ENCODE measurements around the gene ANKRD40CL. TPM values are rescaled to one million over a fixed set of nuclear protein-coding genes. Genes with fewer than 3 reads are reported as not detected.

Gene ANKRD40CL
- total RNA-seq, 3 donors from 2014 or later (not counting 1 experiment from before 2014, with no cell fraction given): not detected

- H3K4me1 Mint-ChIP-seq: peaks cover 0 to 13% of the 10 kb centered on the region in 2 donors
- no peaks in the 10 kb centered on the region for H3K9me3 ChIP-seq (ENCODE audit: control insufficient read depth, insufficient read depth, low read length)
- no peak for DNase-seq
- peak in 2 of 3 donors; percentile 58 to 64 for ATAC-seq
- H3K27ac Mint-ChIP-seq: peak overlapping the region in 1 of 2 donors; percentile 44
- H3K4me1 ChIP-seq (ENCODE audit: control insufficient read depth, insufficient read depth, low read length): no peaks in the 10 kb centered on the region
- no peak overlapping the region for H3K27ac ChIP-seq (ENCODE audit: low read length)
- H3K4me3 ChIP-seq (ENCODE audit: low read length): no peak overlapping the region
- intact Hi-C loops (cut with micrococcal nuclease): no loop called here
- no peaks in the 10 kb centered on the region for H3K36me3 Mint-ChIP-seq
- H3K9me3 Mint-ChIP-seq: no peaks in the 10 kb centered on the region
- H3K4me3 Mint-ChIP-seq: no peak overlapping the region
- peaks cover 2 to 3% of the 10 kb centered on the region in 2 donors for H3K27me3 Mint-ChIP-seq (ENCODE audit: low read depth in 2 of 2)
- no peaks in the 10 kb centered on the region for H3K36me3 ChIP-seq (ENCODE audit: control insufficient read depth, insufficient read depth, low read length)
- 64% methylated on average over 15 of the region's 15 CpGs for WGBS (ENCODE audit: insufficient coverage)
- H3K27me3 ChIP-seq (ENCODE audit: control insufficient read depth, insufficient read depth, low read length): no peaks in the 10 kb centered on the region
- no peak for TF ChIP-seq CTCF (IDR thresholded peaks at IDR 0.05)
Observed at GRCh38 chr17:50771991-50772785, 4.9 kb upstream of the ANKRD40CL start.

GRCh38 chr17:50770346-50770745 lies 3.0 kb upstream of the ANKRD40CL start:
- Mint-ChIP-seq H3K4me1 (peaks cover 5 to 26% of the 10 kb centered on the region in 2 donors), H3K9me3 (no peaks in the 10 kb centered on the region), H3K27ac (no peak overlapping the region), H3K4me3 (no peak overlapping the region), H3K27me3 (ENCODE audit: low read depth in 2 of 2) (peaks cover 11 to 17% of the 10 kb centered on the region in 2 donors), H3K36me3 (no peaks in the 10 kb centered on the region)
- Histone ChIP-seq H3K27ac (ENCODE audit: low read length) (no peak overlapping the region), H3K27me3 (ENCODE audit: control insufficient read depth, insufficient read depth, low read length) (no peaks in the 10 kb centered on the region), H3K4me1 (ENCODE audit: control insufficient read depth, insufficient read depth, low read length) (peaks cover 7% of the 10 kb centered on the region), H3K4me3 (ENCODE audit: low read length) (no peak overlapping the region), H3K9me3 (ENCODE audit: control insufficient read depth, insufficient read depth, low read length) (no peaks in the 10 kb centered on the region), H3K36me3 (ENCODE audit: control insufficient read depth, insufficient read depth, low read length) (no peaks in the 10 kb centered on the region)
- WGBS (ENCODE audit: insufficient coverage): 93% methylated on average over 2 of the region's 2 CpGs
- TF ChIP-seq CTCF (IDR thresholded peaks at IDR 0.05): no peak
- ATAC-seq (no peak), DNase-seq (no peak)
- intact Hi-C loops (cut with micrococcal nuclease): no loop called here

- no peaks in the 10 kb centered on the region for H3K36me3 ChIP-seq (ENCODE audit: control insufficient read depth, insufficient read depth, low read length)
- no peaks in the 10 kb centered on the region for H3K36me3 Mint-ChIP-seq
- H3K4me1 ChIP-seq (ENCODE audit: control insufficient read depth, insufficient read depth, low read length): peaks cover 7% of the 10 kb centered on the region
- ATAC-seq: no peak
- H3K4me3 Mint-ChIP-seq: no peak overlapping the region
- no peaks in the 10 kb centered on the region for H3K9me3 Mint-ChIP-seq
- peaks cover 11 to 17% of the 10 kb centered on the region in 2 donors for H3K27me3 Mint-ChIP-seq (ENCODE audit: low read depth in 2 of 2)
- TF ChIP-seq CTCF (IDR thresholded peaks at IDR 0.05): no peak
- H3K4me1 Mint-ChIP-seq: peaks cover 5 to 26% of the 10 kb centered on the region in 2 donors
- DNase-seq: no peak
- no peak overlapping the region for H3K27ac ChIP-seq (ENCODE audit: low read length)
- H3K27ac Mint-ChIP-seq: no peak overlapping the region
- H3K9me3 ChIP-seq (ENCODE audit: control insufficient read depth, insufficient read depth, low read length): no peaks in the 10 kb centered on the region
- H3K4me3 ChIP-seq (ENCODE audit: low read length): no peak overlapping the region
- 92% methylated on average over 6 of the region's 8 CpGs for WGBS (ENCODE audit: insufficient coverage)
- H3K27me3 ChIP-seq (ENCODE audit: control insufficient read depth, insufficient read depth, low read length): no peaks in the 10 kb centered on the region
- intact Hi-C loops (cut with micrococcal nuclease): no loop called here
Observed at GRCh38 chr17:50769884-50770283, 2.6 kb upstream of the ANKRD40CL start.
